WTC11 (cell line): Measurements from ENCODE around the gene BIRC5. TPM values are rescaled to one million over a fixed set of nuclear protein-coding genes. Genes with fewer than 3 reads are reported as not detected.

Experiments
- ATAC-seq: fragments of 200-7000 bp; cut with Tn5 transposase; 2 replicates; pipeline ENCODE4 v1.10.0; 2021; ENCODE audit warnings: mild to moderate bottlenecking, moderate library complexity
- CTCF ChIA-PET: fragments of 300-600 bp; sonication (Branson Sonifier 250); formaldehyde crosslinking; loops from one replicate; lab custom pipeline; 2021; ENCODE audit warnings: antibody characterized with exemption; lab: Charles Lee
- POLR2A ChIA-PET: fragments of 350-600 bp; sonication (Branson Sonifier 250); formaldehyde crosslinking; loops from one replicate; lab custom pipeline; 2021; ENCODE audit warnings: antibody characterized with exemption; lab: Charles Lee
- DNase-seq: peaks from one replicate; pipeline ENCODE4 v3.0.0; 2021; ENCODE audit warnings: low spot score
- H3K27ac Mint-ChIP-seq: 2 replicates; pipeline ENCODE4 v1.8.0; 2021; ENCODE audit warnings: mixed read lengths
- H3K27me3 Mint-ChIP-seq: 2 replicates; pipeline ENCODE4 v1.8.0; 2021; ENCODE audit warnings: low read depth, mild to moderate bottlenecking, moderate library complexity, mixed read lengths
- H3K36me3 Mint-ChIP-seq: 2 replicates; pipeline ENCODE4 v1.8.0; 2021; ENCODE audit warnings: mixed read lengths
- H3K4me1 Mint-ChIP-seq: 2 replicates; pipeline ENCODE4 v1.8.0; 2022; ENCODE audit warnings: mixed read lengths
- H3K4me3 Mint-ChIP-seq: 2 replicates; pipeline ENCODE4 v1.8.0; 2021; ENCODE audit warnings: mild to moderate bottlenecking, moderate library complexity, mixed read lengths
- H3K9me3 Mint-ChIP-seq: 2 replicates; pipeline ENCODE4 v1.8.0; 2021; ENCODE audit warnings: mixed read lengths
- ELF4 ChIP-seq: sonication (generic); formaldehyde crosslinking; IDR thresholded peaks from 2 replicates; pipeline ENCODE4 v1.8.1; 2022; ENCODE audit warnings: low read depth, mild to moderate bottlenecking, moderate library complexity, missing genetic modification reagents
- ETV6 ChIP-seq: sonication (generic); formaldehyde crosslinking; IDR thresholded peaks from 2 replicates; pipeline ENCODE4 v1.8.1; 2022; ENCODE audit warnings: mild to moderate bottlenecking, missing genetic modification reagents
- GABPB1 ChIP-seq: sonication (generic); formaldehyde crosslinking; IDR thresholded peaks from 2 replicates; pipeline ENCODE4 v1.8.1; 2023; ENCODE audit warnings: mild to moderate bottlenecking, missing genetic modification reagents
- NFE2L1 ChIP-seq: sonication (generic); formaldehyde crosslinking; IDR thresholded peaks from 2 replicates; pipeline ENCODE4 v1.8.1; 2023; ENCODE audit warnings: missing genetic modification reagents
- NFYB ChIP-seq: sonication (generic); formaldehyde crosslinking; conservative IDR thresholded peaks from 2 replicates; pipeline ENCODE4 v1.8.0; 2022; ENCODE audit warnings: low read depth, missing genetic modification reagents
- RORB ChIP-seq: fragments of 250-450 bp; sonication (Bioruptor Pico); IDR thresholded peaks from 2 replicates; pipeline ENCODE4 v1.9.0; 2021; ENCODE audit warnings: mild to moderate bottlenecking
- SOX15 ChIP-seq: fragments of 250-450 bp; sonication (Bioruptor Pico); IDR thresholded peaks from 2 replicates; pipeline ENCODE4 v1.9.0; 2021; ENCODE audit warnings: mild to moderate bottlenecking
- TP53 ChIP-seq: sonication (generic); formaldehyde crosslinking; IDR thresholded peaks from 2 replicates; pipeline ENCODE4 v1.8.1; 2023; ENCODE audit warnings: mild to moderate bottlenecking, missing genetic modification reagents
- ZNF671 ChIP-seq: fragments of 250-450 bp; sonication (Bioruptor Pico); IDR thresholded peaks from 2 replicates; pipeline ENCODE4 v1.8.0; 2021; ENCODE audit warnings: mild to moderate bottlenecking
- total RNA-seq: library from RNA; stranded (reverse); gene quantifications from 3 replicates; pipeline ENCODE4 v1.2.3, GENCODE V29; 2021
- TF ChIP-seq, protein P1 (sequence below): fragments of 250-450 bp; sonication (Bioruptor Pico); IDR thresholded peaks from 2 replicates; pipeline ENCODE4 v2.1.2; 2022; ENCODE audit warnings: mild to moderate bottlenecking, moderate library complexity
- TF ChIP-seq, protein P2 (sequence below): sonication (generic); formaldehyde crosslinking; IDR thresholded peaks from 2 replicates; pipeline ENCODE4 v1.8.0; 2022; ENCODE audit warnings: mild to moderate bottlenecking, missing genetic modification reagents
- TF ChIP-seq, protein P3 (sequence below): sonication (generic); formaldehyde crosslinking; IDR thresholded peaks from 2 replicates; pipeline ENCODE4 v1.8.1; 2023; ENCODE audit warnings: mild to moderate bottlenecking, missing genetic modification reagents
- TF ChIP-seq, protein P4 (sequence below): sonication (generic); formaldehyde crosslinking; IDR thresholded peaks from 2 replicates; pipeline ENCODE4 v1.8.1; 2022; ENCODE audit warnings: low read depth, mild to moderate bottlenecking, moderate library complexity, missing genetic modification reagents, borderline replicate concordance
- TF ChIP-seq, protein P5 (sequence below): sonication (generic); formaldehyde crosslinking; IDR thresholded peaks from 2 replicates; pipeline ENCODE4 v1.8.0; 2022; ENCODE audit warnings: mild to moderate bottlenecking, missing genetic modification reagents
- TF ChIP-seq, protein P6 (sequence below): sonication (generic); formaldehyde crosslinking; IDR thresholded peaks from 2 replicates; pipeline ENCODE4 v1.8.0; 2023; ENCODE audit warnings: mild to moderate bottlenecking, missing genetic modification reagents
- TF ChIP-seq, protein P7 (sequence below): sonication (generic); formaldehyde crosslinking; IDR thresholded peaks from 2 replicates; pipeline ENCODE4 v1.8.1; 2022; ENCODE audit warnings: missing genetic modification reagents, borderline replicate concordance

BIRC5 gene
- total RNA-seq, 1 experiment from 2014 or later, result 115 TPM

DNA sequence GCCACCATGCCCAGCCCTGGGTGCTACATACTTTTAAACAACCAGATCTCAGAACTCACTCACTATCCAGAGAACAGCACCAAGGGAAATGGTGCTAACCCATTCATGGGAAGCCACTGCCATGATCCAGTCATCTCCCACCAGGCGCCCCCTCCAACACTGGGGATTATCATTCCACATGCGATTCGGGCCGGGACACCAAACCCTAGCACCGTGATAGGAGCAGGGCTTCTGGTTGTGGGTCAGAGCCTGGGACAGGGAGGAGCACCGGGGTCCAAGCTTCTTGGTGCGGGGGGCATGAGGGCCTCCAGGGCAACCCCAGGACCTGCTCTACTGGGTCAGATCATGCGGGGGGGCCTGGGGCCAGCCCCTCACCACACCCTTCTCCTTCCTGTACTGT is 21.8 kb downstream of the BIRC5 start:
- DNase-seq (no peak), ATAC-seq (no peak)
- Mint-ChIP-seq H3K4me3 (no peak overlapping the region), H3K36me3 (no peaks in the 10 kb centered on the region), H3K4me1 (peaks cover under 1% of the 10 kb centered on the region; the same call in 1 of the 2 replicates), H3K27ac (no peak overlapping the region), H3K27me3 (peaks cover 21% of the 10 kb centered on the region), H3K9me3 (no peaks in the 10 kb centered on the region)
- ChIA-PET CTCF (interaction anchor here (0.9 to 3.4 kb wide), 2 partner anchors 11 to 15 kb away, joined by 4 to 23 read pairs; no protein-coding TSS in a partner anchor), POLR2A (no interaction called here)
- TF ChIP-seq, protein P1, sequence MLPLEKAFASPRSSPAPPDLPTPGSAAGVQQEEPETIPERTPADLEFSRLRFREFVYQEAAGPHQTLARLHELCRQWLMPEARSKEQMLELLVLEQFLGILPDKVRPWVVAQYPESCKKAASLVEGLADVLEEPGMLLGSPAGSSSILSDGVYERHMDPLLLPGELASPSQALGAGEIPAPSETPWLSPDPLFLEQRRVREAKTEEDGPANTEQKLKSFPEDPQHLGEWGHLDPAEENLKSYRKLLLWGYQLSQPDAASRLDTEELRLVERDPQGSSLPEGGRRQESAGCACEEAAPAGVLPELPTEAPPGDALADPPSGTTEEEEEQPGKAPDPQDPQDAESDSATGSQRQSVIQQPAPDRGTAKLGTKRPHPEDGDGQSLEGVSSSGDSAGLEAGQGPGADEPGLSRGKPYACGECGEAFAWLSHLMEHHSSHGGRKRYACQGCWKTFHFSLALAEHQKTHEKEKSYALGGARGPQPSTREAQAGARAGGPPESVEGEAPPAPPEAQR (CRISPR knock-in tag), result no peak
- no peak for TF ChIP-seq RORB (CRISPR knock-in tag)
- TF ChIP-seq ZNF671 (CRISPR knock-in tag), result no peak
- no peak for TF ChIP-seq NFYB
- TF ChIP-seq, protein P2, sequence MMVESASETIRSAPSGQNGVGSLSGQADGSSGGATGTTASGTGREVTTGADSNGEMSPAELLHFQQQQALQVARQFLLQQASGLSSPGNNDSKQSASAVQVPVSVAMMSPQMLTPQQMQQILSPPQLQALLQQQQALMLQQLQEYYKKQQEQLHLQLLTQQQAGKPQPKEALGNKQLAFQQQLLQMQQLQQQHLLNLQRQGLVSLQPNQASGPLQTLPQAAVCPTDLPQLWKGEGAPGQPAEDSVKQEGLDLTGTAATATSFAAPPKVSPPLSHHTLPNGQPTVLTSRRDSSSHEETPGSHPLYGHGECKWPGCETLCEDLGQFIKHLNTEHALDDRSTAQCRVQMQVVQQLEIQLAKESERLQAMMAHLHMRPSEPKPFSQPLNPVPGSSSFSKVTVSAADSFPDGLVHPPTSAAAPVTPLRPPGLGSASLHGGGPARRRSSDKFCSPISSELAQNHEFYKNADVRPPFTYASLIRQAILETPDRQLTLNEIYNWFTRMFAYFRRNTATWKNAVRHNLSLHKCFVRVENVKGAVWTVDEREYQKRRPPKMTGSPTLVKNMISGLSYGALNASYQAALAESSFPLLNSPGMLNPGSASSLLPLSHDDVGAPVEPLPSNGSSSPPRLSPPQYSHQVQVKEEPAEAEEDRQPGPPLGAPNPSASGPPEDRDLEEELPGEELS (CRISPR knock-in tag), result no peak
- TF ChIP-seq, protein P3, sequence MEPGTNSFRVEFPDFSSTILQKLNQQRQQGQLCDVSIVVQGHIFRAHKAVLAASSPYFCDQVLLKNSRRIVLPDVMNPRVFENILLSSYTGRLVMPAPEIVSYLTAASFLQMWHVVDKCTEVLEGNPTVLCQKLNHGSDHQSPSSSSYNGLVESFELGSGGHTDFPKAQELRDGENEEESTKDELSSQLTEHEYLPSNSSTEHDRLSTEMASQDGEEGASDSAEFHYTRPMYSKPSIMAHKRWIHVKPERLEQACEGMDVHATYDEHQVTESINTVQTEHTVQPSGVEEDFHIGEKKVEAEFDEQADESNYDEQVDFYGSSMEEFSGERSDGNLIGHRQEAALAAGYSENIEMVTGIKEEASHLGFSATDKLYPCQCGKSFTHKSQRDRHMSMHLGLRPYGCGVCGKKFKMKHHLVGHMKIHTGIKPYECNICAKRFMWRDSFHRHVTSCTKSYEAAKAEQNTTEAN (CRISPR knock-in tag), result no peak
- TF ChIP-seq TP53, result no peak
- no peak for TF ChIP-seq GABPB1
- TF ChIP-seq, protein P4, sequence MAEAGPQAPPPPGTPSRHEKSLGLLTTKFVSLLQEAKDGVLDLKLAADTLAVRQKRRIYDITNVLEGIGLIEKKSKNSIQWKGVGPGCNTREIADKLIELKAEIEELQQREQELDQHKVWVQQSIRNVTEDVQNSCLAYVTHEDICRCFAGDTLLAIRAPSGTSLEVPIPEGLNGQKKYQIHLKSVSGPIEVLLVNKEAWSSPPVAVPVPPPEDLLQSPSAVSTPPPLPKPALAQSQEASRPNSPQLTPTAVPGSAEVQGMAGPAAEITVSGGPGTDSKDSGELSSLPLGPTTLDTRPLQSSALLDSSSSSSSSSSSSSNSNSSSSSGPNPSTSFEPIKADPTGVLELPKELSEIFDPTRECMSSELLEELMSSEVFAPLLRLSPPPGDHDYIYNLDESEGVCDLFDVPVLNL (CRISPR knock-in tag), result no peak
- no peak for TF ChIP-seq ETV6 (CRISPR knock-in tag)
- TF ChIP-seq, protein P5, sequence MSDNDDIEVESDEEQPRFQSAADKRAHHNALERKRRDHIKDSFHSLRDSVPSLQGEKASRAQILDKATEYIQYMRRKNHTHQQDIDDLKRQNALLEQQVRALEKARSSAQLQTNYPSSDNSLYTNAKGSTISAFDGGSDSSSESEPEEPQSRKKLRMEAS, result no peak
- no peak for TF ChIP-seq SOX15 (CRISPR knock-in tag)
- TF ChIP-seq, protein P6, sequence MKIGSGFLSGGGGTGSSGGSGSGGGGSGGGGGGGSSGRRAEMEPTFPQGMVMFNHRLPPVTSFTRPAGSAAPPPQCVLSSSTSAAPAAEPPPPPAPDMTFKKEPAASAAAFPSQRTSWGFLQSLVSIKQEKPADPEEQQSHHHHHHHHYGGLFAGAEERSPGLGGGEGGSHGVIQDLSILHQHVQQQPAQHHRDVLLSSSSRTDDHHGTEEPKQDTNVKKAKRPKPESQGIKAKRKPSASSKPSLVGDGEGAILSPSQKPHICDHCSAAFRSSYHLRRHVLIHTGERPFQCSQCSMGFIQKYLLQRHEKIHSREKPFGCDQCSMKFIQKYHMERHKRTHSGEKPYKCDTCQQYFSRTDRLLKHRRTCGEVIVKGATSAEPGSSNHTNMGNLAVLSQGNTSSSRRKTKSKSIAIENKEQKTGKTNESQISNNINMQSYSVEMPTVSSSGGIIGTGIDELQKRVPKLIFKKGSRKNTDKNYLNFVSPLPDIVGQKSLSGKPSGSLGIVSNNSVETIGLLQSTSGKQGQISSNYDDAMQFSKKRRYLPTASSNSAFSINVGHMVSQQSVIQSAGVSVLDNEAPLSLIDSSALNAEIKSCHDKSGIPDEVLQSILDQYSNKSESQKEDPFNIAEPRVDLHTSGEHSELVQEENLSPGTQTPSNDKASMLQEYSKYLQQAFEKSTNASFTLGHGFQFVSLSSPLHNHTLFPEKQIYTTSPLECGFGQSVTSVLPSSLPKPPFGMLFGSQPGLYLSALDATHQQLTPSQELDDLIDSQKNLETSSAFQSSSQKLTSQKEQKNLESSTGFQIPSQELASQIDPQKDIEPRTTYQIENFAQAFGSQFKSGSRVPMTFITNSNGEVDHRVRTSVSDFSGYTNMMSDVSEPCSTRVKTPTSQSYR (CRISPR knock-in tag), result no peak
- no peak for TF ChIP-seq ELF4
- no peak for TF ChIP-seq NFE2L1 (CRISPR knock-in tag)
- TF ChIP-seq, protein P7, sequence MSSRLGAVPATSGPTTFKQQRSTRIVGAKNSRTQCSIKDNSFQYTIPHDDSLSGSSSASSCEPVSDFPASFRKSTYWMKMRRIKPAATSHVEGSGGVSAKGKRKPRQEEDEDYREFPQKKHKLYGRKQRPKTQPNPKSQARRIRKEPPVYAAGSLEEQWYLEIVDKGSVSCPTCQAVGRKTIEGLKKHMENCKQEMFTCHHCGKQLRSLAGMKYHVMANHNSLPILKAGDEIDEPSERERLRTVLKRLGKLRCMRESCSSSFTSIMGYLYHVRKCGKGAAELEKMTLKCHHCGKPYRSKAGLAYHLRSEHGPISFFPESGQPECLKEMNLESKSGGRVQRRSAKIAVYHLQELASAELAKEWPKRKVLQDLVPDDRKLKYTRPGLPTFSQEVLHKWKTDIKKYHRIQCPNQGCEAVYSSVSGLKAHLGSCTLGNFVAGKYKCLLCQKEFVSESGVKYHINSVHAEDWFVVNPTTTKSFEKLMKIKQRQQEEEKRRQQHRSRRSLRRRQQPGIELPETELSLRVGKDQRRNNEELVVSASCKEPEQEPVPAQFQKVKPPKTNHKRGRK (CRISPR knock-in tag), result no peak
